Endothelial cell of umbilical vein (primary cell): ENCODE data around the gene LRRC23.

Experiments
- CTCF ChIP-seq, 2 donors: IDR thresholded peaks; 1 replicate in 1 of 2; 2 replicates in 1 of 2; pipeline ENCODE4 v1.5.1; 2011; ENCODE audit warnings: low read length in 2 of 2, mild to moderate bottlenecking in 2 of 2, moderate library complexity in 2 of 2, control low read depth in 1 of 2, inconsistent platforms in 1 of 2, low read depth in 1 of 2; ENCODE audit not compliant: insufficient read depth in 1 of 2; ENCODE audit errors: extremely low read depth in 1 of 2
- EZH2 ChIP-seq: IDR thresholded peaks from 2 replicates; pipeline ENCODE4 v1.6.1; 2012; ENCODE audit warnings: borderline replicate concordance, low read depth, mild to moderate bottlenecking, moderate library complexity, low read length, inconsistent platforms; ENCODE audit not compliant: severe bottlenecking
- FOS ChIP-seq: IDR thresholded peaks from 2 replicates; pipeline ENCODE4 v1.6.1; 2011; ENCODE audit warnings: mild to moderate bottlenecking, low read length, moderate library complexity, borderline replicate concordance; ENCODE audit not compliant: insufficient read depth
- GATA2 ChIP-seq: IDR thresholded peaks from 2 replicates; pipeline ENCODE4 v1.7.0; 2011; ENCODE audit warnings: low read depth, mild to moderate bottlenecking, moderate library complexity, mixed read lengths, low read length; ENCODE audit not compliant: insufficient read length, insufficient read depth
- JUN ChIP-seq: IDR thresholded peaks from 2 replicates; pipeline ENCODE4 v1.6.1; 2011; ENCODE audit warnings: borderline replicate concordance, low read depth; ENCODE audit not compliant: insufficient read length, insufficient read depth
- MYC ChIP-seq: IDR thresholded peaks from one replicate; pipeline ENCODE4 v1.6.1; 2011; ENCODE audit warnings: mild to moderate bottlenecking, low read depth, low read length
- POLR2A ChIP-seq: IDR thresholded peaks from 2 replicates; pipeline ENCODE4 v1.6.1; 2012; ENCODE audit warnings: low read depth, mild to moderate bottlenecking, control low read depth, low read length
- POLR2AphosphoS5 ChIP-seq: IDR thresholded peaks from 2 replicates; pipeline ENCODE4 v1.6.1; 2012; ENCODE audit warnings: low read depth, mild to moderate bottlenecking, control low read depth, low read length, moderate library complexity; ENCODE audit not compliant: insufficient read depth
- TF ChIP-seq, protein P1 (sequence below): IDR thresholded peaks from 2 replicates; pipeline ENCODE4 v1.6.1; 2011; ENCODE audit not compliant: insufficient read depth, insufficient read length

DNA sequence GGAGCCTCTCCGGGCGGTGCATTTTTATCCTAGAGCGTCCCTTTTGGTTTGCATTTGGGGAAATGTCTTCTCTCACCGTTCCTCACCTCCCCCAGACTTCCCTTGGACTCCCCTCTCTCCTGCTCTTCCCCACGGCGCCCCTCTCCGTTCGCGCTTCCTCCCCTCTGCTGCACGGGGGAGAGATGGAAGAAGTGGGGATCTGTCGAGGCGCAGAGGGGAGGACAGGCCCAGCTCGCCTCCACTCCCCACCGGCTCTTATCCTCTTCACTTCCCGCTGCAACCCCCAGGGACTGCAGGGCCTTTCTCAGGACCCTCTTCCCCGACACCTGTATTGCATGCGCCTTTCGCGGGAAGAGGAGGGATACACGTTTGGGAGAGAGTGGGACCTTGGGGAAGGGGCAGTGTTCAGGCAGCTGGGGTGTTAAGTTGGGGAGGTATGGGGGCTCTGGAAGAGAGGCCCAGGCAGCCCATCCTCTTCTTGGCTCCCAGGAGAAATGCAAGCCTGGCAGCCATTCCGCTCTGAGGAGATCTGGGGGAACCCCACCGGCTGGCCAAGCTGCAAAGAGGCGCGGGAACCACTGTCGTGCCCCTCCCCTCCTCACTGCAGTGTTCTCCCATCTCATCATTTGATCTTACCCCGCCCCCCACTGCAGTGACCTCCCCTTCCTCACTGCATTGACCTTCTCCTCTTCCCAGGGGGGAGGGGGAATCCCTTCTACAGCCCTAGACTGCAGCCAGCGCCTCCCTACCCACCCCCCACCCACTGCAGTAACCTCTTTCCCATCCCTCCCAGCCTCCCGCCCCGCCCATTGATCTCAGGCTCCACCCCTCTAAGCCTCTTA, 10.5 kb downstream of the LRRC23 start:
- no peak for TF ChIP-seq CTCF (IDR thresholded peaks at IDR 0.05; ENCODE audit: extremely low read depth in 1 of 2, insufficient read depth in 1 of 2, low read depth in 1 of 2, low read length in 2 of 2)
- TF ChIP-seq MYC: no peak
- TF ChIP-seq POLR2A: no peak
- no peak for TF ChIP-seq POLR2AphosphoS5
- no peak for TF ChIP-seq EZH2
- TF ChIP-seq, protein P1, sequence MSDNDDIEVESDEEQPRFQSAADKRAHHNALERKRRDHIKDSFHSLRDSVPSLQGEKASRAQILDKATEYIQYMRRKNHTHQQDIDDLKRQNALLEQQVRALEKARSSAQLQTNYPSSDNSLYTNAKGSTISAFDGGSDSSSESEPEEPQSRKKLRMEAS: no peak
- no peak for TF ChIP-seq JUN
- TF ChIP-seq FOS: no peak
- no peak for TF ChIP-seq GATA2
